Sigmoid colon (tissue), 7 donors: Measurements from ENCODE around the gene VAMP5. TPM values are rescaled to one million over a fixed set of nuclear protein-coding genes. Genes with fewer than 3 reads are reported as not detected.
A peak's percentile ranks its signal among the peaks of the same experiment; 100 is the strongest.
"Not testable (repeated sequence)": the region's sequence is repeated elsewhere in the genome, so short reads cannot be mapped to it uniquely, and the experiment has no call there.

Source experiments
- DNase-seq: peaks from one replicate; pipeline ENCODE4 v3.0.0-alpha.2; 2019
- H3K27ac ChIP-seq, 4 donors: fragments of 200-600 bp; sonication (generic); one replicate each; pipeline ENCODE4 v1.5.1; 2016 to 2019; ENCODE audit warnings: mild to moderate bottlenecking in 1 of 4
- H3K27me3 ChIP-seq, 3 donors: fragments of 200-600 bp; sonication (generic); one replicate each; pipeline ENCODE4 v1.5.1; 2019; ENCODE audit warnings: mild to moderate bottlenecking in 1 of 3
- H3K36me3 ChIP-seq, 4 donors: fragments of 200-600 bp; sonication (generic); one replicate each; pipeline ENCODE4 v1.5.1; 2016 to 2019
- H3K4me1 ChIP-seq, 4 donors: fragments of 200-600 bp; sonication (generic); one replicate each; pipeline ENCODE4 v1.5.1; 2017 to 2019
- H3K4me3 ChIP-seq, 4 donors: fragments of 200-600 bp; sonication (generic); one replicate each; pipeline ENCODE4 v1.5.1; 2017 to 2019; ENCODE audit warnings: mild to moderate bottlenecking in 2 of 4, moderate library complexity in 1 of 4
- H3K9me3 ChIP-seq, 4 donors: fragments of 200-600 bp in 3 of 4; sonication (generic) in 3 of 4; one replicate each; pipeline versions ENCODE4 v1.5.1 to v1.6.1; 2013 to 2019
- CTCF ChIP-seq, 4 experiments: fragments of 450-650 bp in 3 of 4; fragments of 200-600 bp in 1 of 4; IDR thresholded peaks; one replicate each; pipeline ENCODE4 v1.5.1; 2016 to 2019; ENCODE audit warnings: antibody characterized with exemption in 4 of 4, mild to moderate bottlenecking in 3 of 4, moderate library complexity in 2 of 4
- EP300 ChIP-seq, 4 donors: sonication (generic); formaldehyde crosslinking; IDR thresholded peaks; one replicate each; pipeline ENCODE4 v1.6.1; 2017; ENCODE audit warnings: antibody characterized with exemption in 4 of 4
- POLR2A ChIP-seq, 2 donors: fragments of 450-650 bp; IDR thresholded peaks; one replicate each; pipeline ENCODE4 v1.6.1; 2016; ENCODE audit warnings: antibody characterized with exemption in 2 of 2, mild to moderate bottlenecking in 2 of 2, moderate library complexity in 2 of 2
- POLR2AphosphoS5 ChIP-seq, 4 donors: sonication (generic); formaldehyde crosslinking; IDR thresholded peaks; one replicate each; pipeline ENCODE4 v1.6.1; 2017; ENCODE audit warnings: antibody characterized with exemption in 4 of 4
- WGBS, 2 donors: extraction: QIAGEN DNeasy Blood & Tissue Kit; methylation state at CpG; one replicate each; pipeline ENCODE4 v1.1.7; 2013; 5-methylcytosine and 5-hydroxymethylcytosine counted together
- intact Hi-C: fragments of 100-400 bp; cut with DNase I; formaldehyde crosslinking; loops from one replicate; pipeline ENCODE4 v1.15.1; 2023
- polyA plus RNA-seq, 3 donors: library from polyadenylated mRNA; stranded (reverse); fragments of 200-250 nt; gene quantifications; one replicate each; pipeline ENCODE4 v1.2.3, GENCODE V29; 2013
- total RNA-seq, 4 donors: library from RNA; depleted of rRNA; stranded (reverse); fragments of >200 nt; gene quantifications; one replicate each; pipeline ENCODE4 v1.1.0, GENCODE V29; 2016
- donor health status: healthy with polysubstance abuse.
- donor health status: Bipolar disorder and iron deficiency.
- donor health status: healthy.

Gene VAMP5
- total and polyA plus RNA-seq, 7 donors = 51.2 to 97.5 (median 68.0) TPM

DNA sequence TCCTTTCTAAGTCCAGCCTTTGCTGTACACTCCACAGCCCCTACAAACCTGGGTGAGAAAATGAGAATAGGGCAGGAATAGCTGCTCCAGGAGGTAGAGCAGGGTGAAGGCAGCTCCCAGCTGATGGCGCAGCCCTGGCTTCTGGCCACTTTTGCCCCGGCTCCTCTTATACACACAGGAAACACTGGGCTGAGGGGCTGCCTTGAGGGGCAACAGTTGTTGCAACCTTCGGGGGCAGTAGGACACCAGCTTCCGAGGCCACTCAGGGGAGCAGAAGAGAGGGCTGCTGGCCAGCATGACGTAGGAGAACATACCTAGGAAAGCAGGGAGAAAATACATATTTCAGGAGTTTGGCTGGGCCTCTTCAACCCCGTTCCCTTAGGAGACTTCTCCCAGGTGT lies 31.0 kb upstream of the VAMP5 start:
- Histone ChIP-seq H3K4me1 (no peaks in the 10 kb centered on the region), H3K27me3 (no peaks in the 10 kb centered on the region), H3K36me3 (peaks cover 15 to 94% (median 42%) of the 10 kb centered on the region in 4 donors), H3K4me3 (no peak overlapping the region), H3K9me3 (no peaks in the 10 kb centered on the region), H3K27ac (no peak overlapping the region)
- no peak for TF ChIP-seq POLR2A (IDR thresholded peaks at IDR 0.05)
- TF ChIP-seq POLR2AphosphoS5 (IDR thresholded peaks at IDR 0.05) = no peak
- TF ChIP-seq EP300 (IDR thresholded peaks at IDR 0.05) = no peak
- TF ChIP-seq CTCF (IDR thresholded peaks at IDR 0.05) = no peak
- no peak for DNase-seq
- intact Hi-C loops = no loop called here
- 87 to 92% methylated on average over 6 of the region's 6 CpGs for WGBS, 2 donors

GRCh38 chr2:85554980-85555612 lies 29.1 kb upstream of the VAMP5 start:
- intact Hi-C loops = no loop called here
- no peak for DNase-seq
- Histone ChIP-seq H3K27me3 (no peaks in the 10 kb centered on the region), H3K9me3 (no peaks in the 10 kb centered on the region), H3K36me3 (peaks cover 15 to 86% (median 42%) of the 10 kb centered on the region in 4 donors), H3K4me3 (no peak overlapping the region), H3K27ac (no peak overlapping the region), H3K4me1 (peaks cover 0 to 8% (median 6%) of the 10 kb centered on the region in 4 donors)
- TF ChIP-seq POLR2AphosphoS5 (IDR thresholded peaks at IDR 0.05) = no peak
- TF ChIP-seq EP300 (IDR thresholded peaks at IDR 0.05) = no peak
- no peak for TF ChIP-seq CTCF (IDR thresholded peaks at IDR 0.05)
- TF ChIP-seq POLR2A (IDR thresholded peaks at IDR 0.05) = no peak
- WGBS, 2 donors = 95 to 96% methylated on average over 3 of the region's 3 CpGs

- Histone ChIP-seq H3K36me3 (peaks cover 15 to 68% (median 33%) of the 10 kb centered on the region in 4 donors), H3K4me3 (no peak overlapping the region), H3K27me3 (no peaks in the 10 kb centered on the region), H3K4me1 (peaks cover 0 to 21% (median 16%) of the 10 kb centered on the region in 4 donors), H3K27ac (no peak overlapping the region), H3K9me3 (no peaks in the 10 kb centered on the region)
- TF ChIP-seq POLR2AphosphoS5 (IDR thresholded peaks at IDR 0.05) (no peak), CTCF (IDR thresholded peaks at IDR 0.05) (no peak), EP300 (IDR thresholded peaks at IDR 0.05) (no peak), POLR2A (IDR thresholded peaks at IDR 0.05) (no peak)
- DNase-seq = no peak
- intact Hi-C loops = no loop called here
- 92 to 95% methylated on average over 5 of the region's 5 CpGs for WGBS, 2 donors
Measured at GRCh38 chr2:85557130-85557529, 27.1 kb upstream of the VAMP5 start.

GRCh38 chr2:85558160-85558559 lies 26.1 kb upstream of the VAMP5 start:
- Histone ChIP-seq H3K9me3 (no peaks in the 10 kb centered on the region), H3K4me1 (peaks cover 0 to 23% (median 17%) of the 10 kb centered on the region in 4 donors), H3K4me3 (no peak overlapping the region), H3K27me3 (no peaks in the 10 kb centered on the region), H3K36me3 (peaks cover 11 to 58% (median 24%) of the 10 kb centered on the region in 4 donors), H3K27ac (no peak overlapping the region)
- no peak for DNase-seq
- intact Hi-C loops = no loop called here
- WGBS, 2 donors = 97 to 100% methylated on average over 1 of the region's 1 CpG
- TF ChIP-seq CTCF (IDR thresholded peaks at IDR 0.05) (no peak), POLR2A (IDR thresholded peaks at IDR 0.05) (no peak), POLR2AphosphoS5 (IDR thresholded peaks at IDR 0.05) (no peak), EP300 (IDR thresholded peaks at IDR 0.05) (no peak)

GRCh38 chr2:85560403-85560726 lies 23.9 kb upstream of the VAMP5 start:
- Histone ChIP-seq H3K4me1 (peaks cover 0 to 23% (median 17%) of the 10 kb centered on the region in 4 donors), H3K4me3 (peak overlapping the region in 3 of 4 donors; percentile 67 to 86 (median 79)), H3K36me3 (peaks cover 0 to 36% (median 6%) of the 10 kb centered on the region in 4 donors), H3K27ac (peak overlapping the region in 3 of 4 donors; percentile 85 to 90 (median 88))
- not testable (repeated sequence) for H3K27me3 ChIP-seq, H3K9me3 ChIP-seq, DNase-seq
- intact Hi-C loops = loop anchor here (2.0 to 5.0 kb wide), 2 partner anchors 20 to 42 kb away; partner anchors contain the start of gene TMEM150A
- WGBS, 2 donors = 82 to 89% methylated on average over 12 of the region's 12 CpGs
